Measurements from ENCODE around the gene NLGN4Y.

The NLGN4Y gene

GRCh38 chrY:14524272-14525231, at the start of gene NLGN4Y:
Gene NLGN4Y (plus strand): TSS chrY:14524529. CDS start chrY:14622120, 97,591 bp downstream.
- no peak for DNase-seq (ENCODE audit: low read depth in 2 of 2)

- DNase-seq (ENCODE audit: low read depth in 2 of 2): no peak
Measured at GRCh38 chrY:14485935-14486334, 38.4 kb upstream of the NLGN4Y start.

GRCh38 chrY:14490226-14490625, 34.1 kb upstream of the NLGN4Y start:
- DNase-seq (ENCODE audit: low read depth in 2 of 2): no peak

GRCh38 chrY:14498071-14498470, 26.3 kb upstream of the NLGN4Y start:
- DNase-seq (ENCODE audit: low read depth in 2 of 2): no peak

GRCh38 chrY:14504592-14504991, 19.7 kb upstream of the NLGN4Y start:
- DNase-seq (ENCODE audit: low read depth in 2 of 2): no peak

GRCh38 chrY:14522379-14522950, 1.9 kb upstream of the NLGN4Y start:
- DNase-seq (ENCODE audit: low read depth in 2 of 2): no peak

GRCh38 chrY:14523491-14524271, 648 bp upstream of the NLGN4Y start:
- DNase-seq (ENCODE audit: low read depth in 2 of 2): no peak

- no peak for DNase-seq (ENCODE audit: low read depth in 2 of 2)
Measured at GRCh38 chrY:14525315-14525714, 986 bp downstream of the NLGN4Y start.

GRCh38 chrY:14528361-14528760, 4.0 kb downstream of the NLGN4Y start:
- no peak for DNase-seq (ENCODE audit: low read depth in 2 of 2)

- no peak for DNase-seq (ENCODE audit: low read depth in 2 of 2)
Measured at GRCh38 chrY:14536703-14537102, 12.4 kb downstream of the NLGN4Y start.

- no peak for DNase-seq (ENCODE audit: low read depth in 2 of 2)
Measured at GRCh38 chrY:14543506-14543905, 19.2 kb downstream of the NLGN4Y start.

GRCh38 chrY:14581294-14581693, 57.0 kb downstream of the NLGN4Y start:
- DNase-seq (ENCODE audit: low read depth in 2 of 2): no peak

- no peak for DNase-seq (ENCODE audit: low read depth in 2 of 2)
Measured at GRCh38 chrY:14586725-14587124, 62.4 kb downstream of the NLGN4Y start.

GRCh38 chrY:14601372-14601771, 77.0 kb downstream of the NLGN4Y start:
- DNase-seq (ENCODE audit: low read depth in 2 of 2): no peak

- no peak for DNase-seq (ENCODE audit: low read depth in 2 of 2)
Measured at GRCh38 chrY:14617625-14618024, 93.3 kb downstream of the NLGN4Y start.

- no peak for DNase-seq (ENCODE audit: low read depth in 2 of 2)
Measured at GRCh38 chrY:14618513-14618912, 94.2 kb downstream of the NLGN4Y start.

- no peak for DNase-seq (ENCODE audit: low read depth in 2 of 2)
Measured at GRCh38 chrY:14628208-14628607, 103.9 kb downstream of the NLGN4Y start.

- DNase-seq (ENCODE audit: low read depth in 2 of 2): no peak
Measured at GRCh38 chrY:14631676-14632075, 107.3 kb downstream of the NLGN4Y start.

- DNase-seq (ENCODE audit: low read depth in 2 of 2): no peak
Measured at GRCh38 chrY:14633718-14634117, 109.4 kb downstream of the NLGN4Y start.

- DNase-seq (ENCODE audit: low read depth in 2 of 2): no peak
Measured at GRCh38 chrY:14634954-14635353, 110.6 kb downstream of the NLGN4Y start.

- DNase-seq (ENCODE audit: low read depth in 2 of 2): no peak
Measured at GRCh38 chrY:14637551-14637950, 113.2 kb downstream of the NLGN4Y start.

- DNase-seq (ENCODE audit: low read depth in 2 of 2): no peak
Measured at GRCh38 chrY:14641853-14642252, 117.5 kb downstream of the NLGN4Y start.
